Smooth muscle cell of the brain vasculature (primary cell): ENCODE results near the gene FLCN.

Experiments
- DNase-seq: peaks from one replicate; pipeline ENCODE4 v3.0.0-alpha.2; 2012; ENCODE audit warnings: low read depth, low spot score

Gene FLCN

GRCh38 chr17:17167356-17167755 is 69.6 kb downstream of the FLCN start:
- DNase-seq, result no peak

GRCh38 chr17:17166446-17166845 is 70.5 kb downstream of the FLCN start:
- DNase-seq, result no peak

GRCh38 chr17:17165666-17166308 is 71.2 kb downstream of the FLCN start:
- DNase-seq, result no peak

GRCh38 chr17:17164676-17165075 is 72.3 kb downstream of the FLCN start:
- DNase-seq, result no peak

- no peak for DNase-seq
These were observed 72.8 kb downstream of the FLCN start for GRCh38 chr17:17164156-17164555.
